ENCODE measurements around the gene KDM4C. TPM values are rescaled to one million over a fixed set of nuclear protein-coding genes. Genes with fewer than 3 reads are reported as not detected.

KDM4C gene
- total and polyA plus RNA-seq, 2 donors (not counting 1 experiment from before 2014, with no cell fraction given): 13.0 to 39.0 TPM

GRCh38 chr9:6783753-6784152, 26.0 kb downstream of the KDM4C start:
- H3K27ac ChIP-seq (ENCODE audit: insufficient read depth, low read length): no peak overlapping the region
- H3K36me3 ChIP-seq (ENCODE audit: control insufficient read depth, insufficient read depth, low read length): no peaks in the 10 kb centered on the region
- TF ChIP-seq CTCF (conservative IDR thresholded peaks at IDR 0.05 in 1 of 2, IDR thresholded peaks at IDR 0.05 in 1 of 2; ENCODE audit: low read depth in 1 of 2, low read length in 2 of 2) (no peak), EZH2 (IDR thresholded peaks at IDR 0.05; ENCODE audit: low read length, missing control alignments) (no peak)
- H3K4me2 ChIP-seq (ENCODE audit: extremely low read depth, insufficient read depth, low read length): no peak overlapping the region
- peaks cover 9% of the 10 kb centered on the region for H3K79me2 ChIP-seq (ENCODE audit: control insufficient read depth, insufficient read depth, low read length)
- H3K9me3 ChIP-seq (ENCODE audit: control insufficient read depth, insufficient read depth, low read depth, low read length): no peaks in the 10 kb centered on the region
- H4K20me1 ChIP-seq (ENCODE audit: control insufficient read depth, extremely low read depth, insufficient read depth, low read length): no peaks in the 10 kb centered on the region
- no peak overlapping the region for H3K4me3 ChIP-seq (replicated peaks in 1 of 4; ENCODE audit: control extremely low read depth in 1 of 4, insufficient read depth in 1 of 4, low read depth in 3 of 4, low read length in 4 of 4)
- peaks cover 5% of the 10 kb centered on the region for H3K4me1 ChIP-seq (ENCODE audit: control insufficient read depth, extremely low read depth, insufficient read depth, low read length)
- H3K27me3 ChIP-seq (ENCODE audit: control insufficient read depth, insufficient read depth, low read length): no peaks in the 10 kb centered on the region
- no peak overlapping the region for H2AFZ ChIP-seq (ENCODE audit: low read length)
- H3K9ac ChIP-seq (ENCODE audit: insufficient read depth, low read length): no peak overlapping the region
- no peak for DNase-seq (ENCODE audit: low read depth in 2 of 2)

- DNase-seq (ENCODE audit: low read depth in 2 of 2): no peak
- Histone ChIP-seq H3K27me3 (ENCODE audit: control insufficient read depth, insufficient read depth, low read length) (no peaks in the 10 kb centered on the region), H2AFZ (ENCODE audit: low read length) (no peak overlapping the region), H3K9me3 (ENCODE audit: control insufficient read depth, insufficient read depth, low read depth, low read length) (no peaks in the 10 kb centered on the region), H3K4me3 (replicated peaks in 1 of 4; ENCODE audit: control extremely low read depth in 1 of 4, insufficient read depth in 1 of 4, low read depth in 3 of 4, low read length in 4 of 4) (no peak overlapping the region), H3K79me2 (ENCODE audit: control insufficient read depth, insufficient read depth, low read length) (peaks cover 9% of the 10 kb centered on the region), H3K27ac (ENCODE audit: insufficient read depth, low read length) (no peak overlapping the region), H3K36me3 (ENCODE audit: control insufficient read depth, insufficient read depth, low read length) (no peaks in the 10 kb centered on the region), H3K4me2 (ENCODE audit: extremely low read depth, insufficient read depth, low read length) (no peak overlapping the region), H3K4me1 (ENCODE audit: control insufficient read depth, extremely low read depth, insufficient read depth, low read length) (peaks cover 6% of the 10 kb centered on the region), H4K20me1 (ENCODE audit: control insufficient read depth, extremely low read depth, insufficient read depth, low read length) (no peaks in the 10 kb centered on the region), H3K9ac (ENCODE audit: insufficient read depth, low read length) (no peak overlapping the region)
- TF ChIP-seq EZH2 (IDR thresholded peaks at IDR 0.05; ENCODE audit: low read length, missing control alignments) (no peak), CTCF (conservative IDR thresholded peaks at IDR 0.05 in 1 of 2, IDR thresholded peaks at IDR 0.05 in 1 of 2; ENCODE audit: low read depth in 1 of 2, low read length in 2 of 2) (no peak)
These were observed 27.9 kb downstream of the KDM4C start for GRCh38 chr9:6785682-6786081.

- no peak for DNase-seq (ENCODE audit: low read depth in 2 of 2)
- H3K9me3 ChIP-seq (ENCODE audit: control insufficient read depth, insufficient read depth, low read depth, low read length): no peaks in the 10 kb centered on the region
- H2AFZ ChIP-seq (ENCODE audit: low read length): no peak overlapping the region
- H3K4me3 ChIP-seq (replicated peaks in 1 of 4; ENCODE audit: control extremely low read depth in 1 of 4, insufficient read depth in 1 of 4, low read depth in 3 of 4, low read length in 4 of 4): no peak overlapping the region
- H3K27me3 ChIP-seq (ENCODE audit: control insufficient read depth, insufficient read depth, low read length): no peaks in the 10 kb centered on the region
- H3K4me1 ChIP-seq (ENCODE audit: control insufficient read depth, extremely low read depth, insufficient read depth, low read length): peaks cover 6% of the 10 kb centered on the region
- H3K79me2 ChIP-seq (ENCODE audit: control insufficient read depth, insufficient read depth, low read length): peaks cover 7% of the 10 kb centered on the region
- H3K4me2 ChIP-seq (ENCODE audit: extremely low read depth, insufficient read depth, low read length): peak overlapping the region; percentile 67
- no peak for TF ChIP-seq EZH2 (IDR thresholded peaks at IDR 0.05; ENCODE audit: low read length, missing control alignments)
- no peak for TF ChIP-seq CTCF (conservative IDR thresholded peaks at IDR 0.05 in 1 of 2, IDR thresholded peaks at IDR 0.05 in 1 of 2; ENCODE audit: low read depth in 1 of 2, low read length in 2 of 2)
- H4K20me1 ChIP-seq (ENCODE audit: control insufficient read depth, extremely low read depth, insufficient read depth, low read length): no peaks in the 10 kb centered on the region
- H3K36me3 ChIP-seq (ENCODE audit: control insufficient read depth, insufficient read depth, low read length): no peaks in the 10 kb centered on the region
- H3K27ac ChIP-seq (ENCODE audit: insufficient read depth, low read length): peak overlapping the region; percentile 22
- H3K9ac ChIP-seq (ENCODE audit: insufficient read depth, low read length): no peak overlapping the region
These were observed 30.0 kb downstream of the KDM4C start for GRCh38 chr9:6787793-6788161.
